IgD-negative memory B cell (primary cell): ENCODE results near the gene ZFP90. TPM values are rescaled to one million over a fixed set of nuclear protein-coding genes. Genes with fewer than 3 reads are reported as not detected.

Experiments
- H3K27ac Mint-ChIP-seq, 3 donors: one replicate each; pipeline ENCODE4 v1.8.0; 2020 to 2022; ENCODE audit warnings: mild to moderate bottlenecking in 3 of 3, mixed read lengths in 3 of 3, moderate library complexity in 1 of 3
- H3K27me3 Mint-ChIP-seq: one replicate; pipeline ENCODE4 v1.8.0; 2021; ENCODE audit warnings: mixed read lengths
- H3K36me3 Mint-ChIP-seq: one replicate; pipeline ENCODE4 v1.8.0; 2020; ENCODE audit warnings: mild to moderate bottlenecking, mixed read lengths
- H3K4me1 Mint-ChIP-seq, 3 donors: one replicate each; pipeline ENCODE4 v1.8.0; 2020 to 2022; ENCODE audit warnings: mixed read lengths in 3 of 3, mild to moderate bottlenecking in 1 of 3
- H3K4me3 Mint-ChIP-seq, 4 donors: one replicate each; pipeline ENCODE4 v1.8.0; 2020 to 2022; ENCODE audit warnings: mild to moderate bottlenecking in 4 of 4, mixed read lengths in 4 of 4, moderate library complexity in 3 of 4
- H3K9me3 Mint-ChIP-seq, 3 donors: one replicate each; pipeline ENCODE4 v1.8.0; 2020 to 2021; ENCODE audit warnings: mixed read lengths in 3 of 3, mild to moderate bottlenecking in 1 of 3
- polyA plus RNA-seq: library from polyadenylated mRNA; unstranded; fragments of 300-500 nt; fragmentation: Illumina TruSeq; gene quantifications from one replicate; pipeline ENCODE4 v1.2.3, GENCODE V29; 2021

ZFP90 gene
- polyA plus RNA-seq, 1 donor from 2014 or later: 23.1 TPM

GRCh38 chr16:68590201-68590994, 51.3 kb downstream of the ZFP90 start:
- peaks cover 0 to 17% (median 16%) of the 10 kb centered on the region in 3 donors for H3K9me3 Mint-ChIP-seq
- H3K4me3 Mint-ChIP-seq: peak overlapping the region in 1 of 4 donors; percentile 43
- H3K27ac Mint-ChIP-seq: no peak overlapping the region

DNA sequence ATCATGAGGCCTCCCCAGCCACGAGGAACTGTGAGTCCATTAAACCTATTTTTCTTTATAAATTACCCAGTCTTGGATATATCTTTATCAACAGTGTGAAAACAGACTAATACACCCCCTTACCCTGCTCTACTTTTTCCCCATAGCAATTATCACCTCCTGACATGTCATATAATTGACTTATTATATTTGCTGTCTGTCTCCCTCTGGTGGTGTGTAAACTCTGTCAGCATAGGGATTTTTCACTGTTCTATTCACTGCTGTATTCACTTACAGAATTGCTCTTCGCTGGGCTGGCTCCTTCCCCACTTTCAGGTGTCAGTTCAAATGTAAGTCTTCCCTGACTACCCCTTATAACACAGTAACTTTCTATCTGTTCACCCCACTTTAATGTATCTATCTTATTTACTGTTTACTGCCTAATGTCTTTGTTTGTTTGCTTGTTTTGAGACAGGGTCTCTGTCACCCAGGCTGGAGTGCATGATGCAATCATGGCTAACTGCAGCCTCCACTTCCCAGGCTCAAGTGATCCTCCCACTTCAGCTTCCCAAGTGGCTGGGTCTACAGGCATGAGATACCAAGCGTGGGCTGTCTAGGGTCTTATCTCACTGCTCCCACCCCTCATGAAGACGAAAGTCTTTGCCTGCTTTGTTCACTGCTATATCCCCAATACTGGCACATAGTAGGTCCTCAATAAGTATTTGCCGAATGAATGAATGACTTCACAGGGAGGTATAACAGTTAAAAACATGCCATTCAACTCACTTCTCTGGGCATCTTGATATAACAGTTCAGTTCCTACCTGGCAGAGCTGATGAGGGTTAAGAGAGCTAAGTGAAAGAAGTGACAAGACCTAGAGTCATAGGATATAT, 53.6 kb downstream of the ZFP90 start:
- Mint-ChIP-seq H3K4me3 (peak overlapping the region in 1 of 4 donors; percentile 4), H3K27me3 (peaks cover 2% of the 10 kb centered on the region), H3K9me3 (peaks cover 0 to 16% (median 15%) of the 10 kb centered on the region in 3 donors), H3K36me3 (peaks cover 13% of the 10 kb centered on the region), H3K27ac (no peak overlapping the region), H3K4me1 (peaks cover 0 to 4% (median 4%) of the 10 kb centered on the region in 3 donors)

More at GRCh38 chr16:68590201-68590994, 51.3 kb downstream of the ZFP90 start:
- H3K4me1 Mint-ChIP-seq: peaks cover 0 to 4% (median 4%) of the 10 kb centered on the region in 3 donors
- H3K27me3 Mint-ChIP-seq: peaks cover 2% of the 10 kb centered on the region
- peaks cover 13% of the 10 kb centered on the region for H3K36me3 Mint-ChIP-seq

- Mint-ChIP-seq H3K4me3 (no peak overlapping the region), H3K4me1 (peaks cover 0 to 2% (median under 1%) of the 10 kb centered on the region in 3 donors), H3K36me3 (peaks cover 8% of the 10 kb centered on the region), H3K9me3 (peaks cover 0 to 15% (median 12%) of the 10 kb centered on the region in 3 donors), H3K27me3 (no peaks in the 10 kb centered on the region), H3K27ac (no peak overlapping the region)
These were observed 57.2 kb downstream of the ZFP90 start for GRCh38 chr16:68596266-68596665.

DNA sequence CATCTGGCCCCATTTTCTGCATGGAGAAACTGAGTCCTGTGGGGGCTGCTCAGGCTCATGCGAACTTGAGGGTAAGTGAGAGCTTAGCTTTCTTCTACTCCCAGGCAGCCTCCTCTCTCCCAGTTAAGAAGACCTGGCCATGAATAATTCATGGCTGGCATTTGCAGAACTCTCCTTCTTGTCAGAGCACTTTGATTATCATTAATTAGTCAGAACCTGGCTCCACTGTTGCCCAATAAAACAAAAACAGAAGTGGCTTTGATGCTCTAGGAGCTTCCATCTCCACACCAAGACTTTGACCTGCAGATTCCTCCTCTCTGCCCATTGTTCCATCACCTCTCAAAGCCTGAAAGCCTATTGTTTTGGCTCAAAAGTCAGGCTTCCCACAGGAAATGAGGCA, 60.5 kb downstream of the ZFP90 start:
- no peaks in the 10 kb centered on the region for H3K4me1 Mint-ChIP-seq
- no peak overlapping the region for H3K4me3 Mint-ChIP-seq
- no peaks in the 10 kb centered on the region for H3K36me3 Mint-ChIP-seq
- H3K27ac Mint-ChIP-seq: no peak overlapping the region
- H3K9me3 Mint-ChIP-seq: peaks cover 0 to 3% (median 0%) of the 10 kb centered on the region in 3 donors
- H3K27me3 Mint-ChIP-seq: no peaks in the 10 kb centered on the region

GRCh38 chr16:68605746-68606145, 66.7 kb downstream of the ZFP90 start:
- Mint-ChIP-seq H3K27me3 (no peaks in the 10 kb centered on the region), H3K4me3 (no peak overlapping the region), H3K36me3 (peaks cover 2% of the 10 kb centered on the region), H3K4me1 (no peaks in the 10 kb centered on the region), H3K27ac (no peak overlapping the region), H3K9me3 (peaks cover 2 to 8% (median 4%) of the 10 kb centered on the region in 3 donors)

DNA sequence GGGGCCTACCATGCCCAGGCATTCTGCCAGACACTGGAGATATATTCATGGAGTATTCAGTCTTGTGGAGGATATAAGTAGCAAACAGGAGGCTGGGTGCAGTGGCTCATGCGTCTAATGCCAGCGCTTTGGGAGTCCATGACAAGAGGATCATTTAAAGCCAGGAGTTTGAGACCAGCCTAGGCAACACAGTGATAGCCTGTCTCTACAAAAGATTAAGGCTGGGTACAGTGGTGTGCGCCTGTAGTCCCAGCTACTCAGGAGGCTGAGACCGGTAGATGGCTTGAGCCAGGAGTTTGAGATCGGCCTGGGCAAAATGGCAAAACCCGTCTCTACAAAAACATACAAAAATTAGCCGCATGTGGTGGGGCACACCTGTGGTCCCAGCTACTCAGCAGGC, 68.4 kb downstream of the ZFP90 start:
- Mint-ChIP-seq H3K4me1 (no peaks in the 10 kb centered on the region), H3K4me3 (no peak overlapping the region), H3K9me3 (peaks cover 2 to 10% (median 4%) of the 10 kb centered on the region in 3 donors), H3K36me3 (peaks cover 5% of the 10 kb centered on the region), H3K27me3 (no peaks in the 10 kb centered on the region), H3K27ac (no peak overlapping the region)

- H3K4me3 Mint-ChIP-seq: no peak overlapping the region
- H3K4me1 Mint-ChIP-seq: no peaks in the 10 kb centered on the region
- no peaks in the 10 kb centered on the region for H3K27me3 Mint-ChIP-seq
- H3K27ac Mint-ChIP-seq: no peak overlapping the region
- H3K36me3 Mint-ChIP-seq: peaks cover 5% of the 10 kb centered on the region
- H3K9me3 Mint-ChIP-seq: peaks cover 3 to 12% (median 7%) of the 10 kb centered on the region in 3 donors
These were observed 69.2 kb downstream of the ZFP90 start for GRCh38 chr16:68608330-68608729.

GRCh38 chr16:68612996-68613395, 73.9 kb downstream of the ZFP90 start:
- peaks cover 3% of the 10 kb centered on the region for H3K27me3 Mint-ChIP-seq
- H3K27ac Mint-ChIP-seq: no peak overlapping the region
- H3K36me3 Mint-ChIP-seq: peaks cover 3% of the 10 kb centered on the region
- H3K9me3 Mint-ChIP-seq: peaks cover 6 to 17% (median 11%) of the 10 kb centered on the region in 3 donors
- no peak overlapping the region for H3K4me3 Mint-ChIP-seq
- H3K4me1 Mint-ChIP-seq: peaks cover 0 to 2% (median 0%) of the 10 kb centered on the region in 3 donors

- Mint-ChIP-seq H3K4me1 (peaks cover 0 to 2% (median 0%) of the 10 kb centered on the region in 3 donors), H3K9me3 (peaks cover 4 to 13% (median 6%) of the 10 kb centered on the region in 3 donors), H3K27me3 (peaks cover 3% of the 10 kb centered on the region), H3K4me3 (no peak overlapping the region), H3K36me3 (no peaks in the 10 kb centered on the region), H3K27ac (no peak overlapping the region)
These were observed 78.6 kb downstream of the ZFP90 start for GRCh38 chr16:68617734-68618133.

Other genes starting within 250 kb of the ZFP90 start
- gene SLC7A6OS, start 228.3 kb upstream of the ZFP90 start, polyA plus RNA-seq: 28.2 TPM
- gene PRMT7, start 228.3 kb upstream of the ZFP90 start, polyA plus RNA-seq: 22.8 TPM
- gene SMPD3, start 90.8 kb upstream of the ZFP90 start, polyA plus RNA-seq: 9.7 TPM
- gene CDH3, start 106.0 kb downstream of the ZFP90 start, polyA plus RNA-seq: not detected
- gene CDH1, start 198.0 kb downstream of the ZFP90 start, polyA plus RNA-seq: not detected